ENCODE measurements around the gene VEGFD.

DNA sequence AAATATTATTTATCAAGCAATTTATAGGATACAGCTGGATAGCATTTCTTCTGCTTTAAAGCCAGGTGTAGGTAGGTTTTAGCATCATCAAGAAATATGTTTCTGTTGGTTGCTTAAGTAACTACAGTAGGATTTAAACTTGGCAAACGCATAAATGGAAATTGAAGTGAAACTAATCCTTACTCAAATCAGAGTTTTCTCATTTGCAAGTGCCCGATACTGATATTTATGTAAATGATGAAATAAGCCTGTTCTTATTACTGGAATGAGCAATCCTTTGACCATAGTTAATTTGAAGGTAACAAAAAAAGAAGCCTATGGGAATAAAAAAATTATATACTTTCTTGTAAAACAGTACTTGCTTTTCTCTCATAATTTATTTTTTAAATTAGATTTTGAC, 25.7 kb downstream of the VEGFD start:
- TF ChIP-seq, protein P1, sequence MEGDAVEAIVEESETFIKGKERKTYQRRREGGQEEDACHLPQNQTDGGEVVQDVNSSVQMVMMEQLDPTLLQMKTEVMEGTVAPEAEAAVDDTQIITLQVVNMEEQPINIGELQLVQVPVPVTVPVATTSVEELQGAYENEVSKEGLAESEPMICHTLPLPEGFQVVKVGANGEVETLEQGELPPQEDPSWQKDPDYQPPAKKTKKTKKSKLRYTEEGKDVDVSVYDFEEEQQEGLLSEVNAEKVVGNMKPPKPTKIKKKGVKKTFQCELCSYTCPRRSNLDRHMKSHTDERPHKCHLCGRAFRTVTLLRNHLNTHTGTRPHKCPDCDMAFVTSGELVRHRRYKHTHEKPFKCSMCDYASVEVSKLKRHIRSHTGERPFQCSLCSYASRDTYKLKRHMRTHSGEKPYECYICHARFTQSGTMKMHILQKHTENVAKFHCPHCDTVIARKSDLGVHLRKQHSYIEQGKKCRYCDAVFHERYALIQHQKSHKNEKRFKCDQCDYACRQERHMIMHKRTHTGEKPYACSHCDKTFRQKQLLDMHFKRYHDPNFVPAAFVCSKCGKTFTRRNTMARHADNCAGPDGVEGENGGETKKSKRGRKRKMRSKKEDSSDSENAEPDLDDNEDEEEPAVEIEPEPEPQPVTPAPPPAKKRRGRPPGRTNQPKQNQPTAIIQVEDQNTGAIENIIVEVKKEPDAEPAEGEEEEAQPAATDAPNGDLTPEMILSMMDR (IDR thresholded peaks at IDR 0.05) = no peak
- no peak for TF ChIP-seq POLR2A (IDR thresholded peaks at IDR 0.05)
- TF ChIP-seq EP300 (IDR thresholded peaks at IDR 0.05) = no peak
- TF ChIP-seq POLR2AphosphoS5 (IDR thresholded peaks at IDR 0.05) = no peak

Measured in upper lobe of left lung (tissue), 4 donors.